GM18520 (cell line): Measurements from ENCODE around the gene RNU2-1.
A peak's percentile ranks its signal among the peaks of the same experiment; 100 is the strongest.
"Not testable (repeated sequence)": the region's sequence is repeated elsewhere in the genome, so short reads cannot be mapped to it uniquely, and the experiment has no call there.

Source experiments
- ATAC-seq: cut with Tn5 transposase; IDR thresholded peaks from one replicate; pipeline ENCODE4 v1.9.1; 2021; ENCODE audit not compliant: unreplicated experiment

The RNU2-1 gene

GRCh38 chr17:43216762-43217613 lies 16.8 kb downstream of the RNU2-1 start:
- ATAC-seq: no peak

DNA sequence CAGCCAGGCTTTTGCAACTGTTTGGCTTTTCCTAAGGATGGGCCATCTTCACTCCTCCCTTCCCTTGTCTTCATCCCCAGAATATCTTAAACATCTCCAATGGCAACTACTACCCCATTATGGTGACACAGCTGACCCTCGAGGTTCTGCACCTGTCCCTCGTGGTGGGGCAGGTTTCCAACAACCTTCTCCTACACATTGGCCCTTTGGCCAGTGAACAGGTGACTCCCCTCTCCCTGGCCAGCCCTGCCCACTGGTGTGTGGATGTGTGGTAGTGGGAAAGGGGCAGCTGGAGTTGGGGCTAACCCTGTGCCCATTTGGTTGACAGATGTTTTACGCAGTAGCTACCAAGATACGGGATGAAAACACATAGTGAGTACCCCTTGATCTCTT lies 17.4 kb downstream of the RNU2-1 start:
- no peak for ATAC-seq

GRCh38 chr17:43215341-43215740 lies 18.4 kb downstream of the RNU2-1 start:
- ATAC-seq: no peak

GRCh38 chr17:43213545-43213944 lies 20.2 kb downstream of the RNU2-1 start:
- ATAC-seq: no peak

- ATAC-seq: no peak
Observed at GRCh38 chr17:43212641-43213490, 20.9 kb downstream of the RNU2-1 start.

DNA sequence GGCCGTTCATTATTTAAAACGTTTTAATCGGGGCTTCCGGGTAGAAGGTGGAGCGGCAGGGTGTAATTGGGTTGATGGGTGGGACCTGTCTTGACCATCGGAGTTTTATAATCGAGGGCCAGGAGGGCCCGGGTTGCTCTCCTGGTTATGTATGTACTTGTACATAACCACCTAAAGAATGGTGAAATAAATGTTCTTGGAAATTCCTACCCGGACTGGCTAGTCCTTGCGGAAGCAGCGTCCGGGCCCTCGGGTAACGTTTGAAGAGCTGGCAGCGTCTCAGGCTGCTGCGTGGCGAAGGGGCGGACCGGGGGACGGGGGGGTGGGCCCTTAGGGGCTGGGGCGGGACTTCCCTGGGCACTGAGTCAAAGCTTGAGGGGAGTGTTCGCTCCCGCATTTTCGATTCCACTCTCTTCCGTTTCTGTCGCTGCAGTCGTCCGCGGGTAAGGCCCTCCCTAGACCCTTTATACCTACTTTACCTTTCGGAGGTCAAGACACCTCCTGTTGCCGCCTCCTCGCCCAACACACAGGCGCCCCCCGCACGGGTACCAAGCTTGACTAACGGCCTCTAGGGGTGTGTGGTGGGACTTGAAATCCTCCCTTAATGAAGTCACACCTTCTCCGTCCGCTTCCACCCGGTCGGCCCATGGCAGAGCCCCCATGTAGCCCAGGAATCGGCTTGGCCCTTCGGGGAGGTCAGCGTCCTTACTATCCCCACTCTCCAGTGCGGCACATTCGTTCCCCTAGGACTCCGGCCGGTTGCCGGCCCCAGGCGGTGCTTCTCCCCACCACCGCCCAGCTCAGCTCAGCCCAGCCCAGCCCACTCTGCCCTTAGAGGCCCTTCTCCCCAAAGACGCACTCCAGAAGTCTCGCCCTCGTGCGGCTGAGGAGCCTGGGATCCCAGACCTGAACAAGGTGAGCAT lies 22.0 kb downstream of the RNU2-1 start, which contains the start of gene TMEM106A:
Gene TMEM106A, plus strand, starts transcription at position 396 of the 923 bp plus-strand sequence. CDS start 1,167 bp downstream, outside the sequence.
- peak; percentile 52 for ATAC-seq

DNA sequence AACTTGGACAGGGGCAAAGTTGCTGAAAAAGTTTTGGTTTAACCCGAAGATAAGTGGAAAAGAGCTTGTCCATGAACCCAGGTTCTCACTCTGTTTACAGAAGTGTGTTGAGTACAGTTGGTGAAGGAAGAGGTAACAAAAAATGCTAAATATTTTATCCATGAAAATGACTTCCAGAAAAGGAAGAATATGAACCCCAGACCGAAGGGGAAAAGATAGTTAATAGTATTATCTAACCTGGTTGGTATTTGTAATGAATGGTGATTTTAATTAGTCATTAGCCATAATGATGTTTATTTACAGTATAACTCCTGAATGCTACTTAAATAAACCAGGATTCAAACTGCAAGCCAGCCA lies 22.7 kb downstream of the RNU2-1 start:
- ATAC-seq: no peak

GRCh38 chr17:43210576-43210975 lies 23.2 kb downstream of the RNU2-1 start:
- no peak for ATAC-seq

DNA sequence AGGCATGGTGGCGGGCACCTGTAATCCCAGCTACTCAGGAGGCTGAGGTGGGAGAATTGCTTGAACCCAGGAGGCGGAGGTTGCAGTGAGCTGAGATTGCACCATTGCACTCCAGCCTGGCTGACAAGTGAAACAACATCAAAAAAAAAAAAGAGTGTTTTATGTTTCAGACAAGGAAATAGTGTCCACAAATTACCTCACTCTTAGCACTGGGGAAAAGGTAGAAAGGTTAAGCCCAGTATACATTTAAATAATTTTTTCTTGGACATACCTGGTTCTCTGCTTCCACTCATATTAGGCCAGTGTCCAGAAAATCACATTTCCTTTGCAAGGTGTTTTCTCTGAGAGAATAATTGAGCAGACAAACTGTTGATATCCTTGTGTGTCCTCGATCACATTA lies 30.8 kb downstream of the RNU2-1 start:
- ATAC-seq: not testable (repeated sequence)

DNA sequence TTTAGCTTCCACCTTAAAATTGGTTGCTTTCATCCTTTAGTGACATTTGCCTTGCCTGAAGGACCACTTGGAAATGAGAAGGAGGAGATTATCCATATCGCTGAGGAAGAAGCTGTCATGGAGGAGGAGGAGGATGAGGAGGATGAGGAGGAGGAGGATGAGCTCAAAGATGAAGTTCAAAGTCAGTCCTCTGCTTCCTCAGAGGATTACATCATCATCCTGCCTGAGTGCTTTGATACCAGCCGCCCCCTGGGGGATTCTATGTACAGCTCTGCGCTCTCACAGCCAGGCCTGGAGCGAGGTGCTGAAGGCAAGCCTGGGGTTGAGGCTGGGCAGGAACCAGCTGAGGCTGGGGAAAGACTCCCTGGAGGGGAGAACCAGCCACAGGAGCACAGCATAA lies 33.6 kb downstream of the RNU2-1 start:
- ATAC-seq: no peak

DNA sequence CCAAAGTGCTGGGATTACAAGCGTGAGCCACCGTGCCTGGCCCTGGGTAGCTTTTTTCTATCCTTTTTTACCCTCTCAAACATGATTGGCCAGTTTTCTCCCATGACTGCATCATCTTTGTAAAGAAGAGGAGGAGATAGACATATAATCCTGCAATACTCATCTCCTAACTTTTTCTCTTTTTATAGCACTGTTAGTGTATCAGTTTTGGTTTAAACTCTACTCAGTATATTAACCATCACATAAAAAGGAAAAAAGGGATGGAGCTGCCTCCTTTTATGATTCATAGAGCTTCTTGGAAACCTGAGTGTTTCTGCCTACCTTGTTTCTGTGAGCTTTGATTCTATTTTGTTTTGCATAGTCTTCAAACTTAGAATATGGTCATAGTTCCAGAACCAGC lies 34.1 kb downstream of the RNU2-1 start:
- ATAC-seq: no peak

DNA sequence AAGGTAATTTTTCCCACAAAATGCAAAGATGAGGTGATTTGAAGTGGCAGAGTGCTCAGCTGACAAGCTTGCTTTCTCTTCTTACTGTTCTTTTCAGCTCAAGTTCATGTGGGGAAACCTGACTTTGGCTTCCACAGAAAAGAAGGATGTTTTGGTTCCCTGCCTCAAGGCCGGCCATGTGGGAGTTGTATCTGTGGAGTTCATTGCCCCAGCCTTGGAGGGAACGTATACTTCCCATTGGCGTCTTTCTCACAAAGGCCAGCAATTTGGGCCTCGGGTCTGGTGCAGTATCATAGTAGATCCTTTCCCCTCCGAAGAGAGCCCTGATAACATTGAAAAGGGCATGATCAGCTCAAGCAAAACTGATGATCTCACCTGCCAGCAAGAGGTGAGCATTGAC lies 40.5 kb downstream of the RNU2-1 start:
- ATAC-seq: no peak

- not testable (repeated sequence) for ATAC-seq
Observed at GRCh38 chr17:43186656-43187055, 47.1 kb downstream of the RNU2-1 start.

GRCh38 chr17:43183921-43184320 lies 49.9 kb downstream of the RNU2-1 start:
- ATAC-seq: no peak
